OCI-LY3 (cell line): Measurements from ENCODE around the gene RPP14.

Source experiments
- H2AFZ ChIP-seq: fragments of 200-600, 300-600 bp; shearing (Covaris generic); 2 replicates; pipeline ENCODE4 v1.6.0; 2014; ENCODE audit warnings: antibody characterized with exemption, low read depth, low read length
- H3K27ac ChIP-seq: fragments of 200-600, 300-600 bp; sonication (generic); 2 replicates; pipeline ENCODE4 v1.5.1; 2014; ENCODE audit warnings: mild to moderate bottlenecking, low read length, moderate library complexity, mixed read lengths
- H3K27me3 ChIP-seq: fragments of 200-600, 300-600 bp; sonication (generic); 2 replicates; pipeline ENCODE4 v1.6.1; 2014; ENCODE audit warnings: low read depth, low read length, mixed read lengths
- H3K36me3 ChIP-seq: fragments of 200-600, 300-600 bp; sonication (generic); replicated peaks from 2 replicates; pipeline ENCODE3; 2014; ENCODE audit warnings: low read depth, low read length, mixed read lengths
- H3K4me1 ChIP-seq: fragments of 300-600, 200-600 bp; sonication (generic); 2 replicates; pipeline ENCODE4 v1.6.1; 2014; ENCODE audit warnings: low read length, mixed read lengths
- H3K4me2 ChIP-seq: fragments of 200-600, 300-600 bp; sonication (generic); 2 replicates; pipeline ENCODE4 v1.6.1; 2014; ENCODE audit warnings: low read length, mixed read lengths
- H3K4me3 ChIP-seq: fragments of 300-600, 200-600 bp; sonication (generic); 2 replicates; pipeline ENCODE4 v1.5.1; 2014; ENCODE audit warnings: antibody characterized with exemption, mild to moderate bottlenecking, low read length, moderate library complexity
- H3K79me2 ChIP-seq: fragments of 300-600, 200-600 bp; shearing (Covaris generic); 2 replicates; pipeline ENCODE4 v1.6.1; 2014; ENCODE audit warnings: mild to moderate bottlenecking, low read length, mixed read lengths
- H3K9ac ChIP-seq: fragments of 300-600, 200-600 bp; shearing (Covaris generic); 2 replicates; pipeline ENCODE4 v1.6.0; 2014; ENCODE audit warnings: mild to moderate bottlenecking, low read length, moderate library complexity
- H3K9me3 ChIP-seq: fragments of 200-600, 300-600 bp; shearing (Covaris generic); 2 replicates; pipeline ENCODE4 v1.6.1; 2014; ENCODE audit warnings: low read length, mixed read lengths; ENCODE audit not compliant: insufficient read depth
- H4K20me1 ChIP-seq: fragments of 200-600, 300-600 bp; sonication (generic); 2 replicates; pipeline ENCODE4 v1.6.1; 2016; ENCODE audit warnings: low read length, mixed read lengths; ENCODE audit not compliant: insufficient read depth
- CTCF ChIP-seq: fragments of 200-600, 300-600 bp; sonication (generic); IDR thresholded peaks from 2 replicates; pipeline ENCODE4 v1.5.1; 2014; ENCODE audit warnings: antibody characterized with exemption, low read length, low read depth
- EZH2phosphoT487 ChIP-seq: fragments of 200-600 bp; shearing (Covaris generic); IDR thresholded peaks from 2 replicates; pipeline ENCODE4 v1.6.1; 2018; ENCODE audit warnings: antibody characterized with exemption, mixed run types, low read depth

RPP14 gene

GRCh38 chr3:58352626-58353025 lies 46.6 kb downstream of the RPP14 start:
- no peak overlapping the region for H3K27ac ChIP-seq
- H3K4me3 ChIP-seq = no peak overlapping the region

GRCh38 chr3:58353722-58354553 lies 47.9 kb downstream of the RPP14 start:
- H3K36me3 ChIP-seq = no peaks in the 10 kb centered on the region
- H4K20me1 ChIP-seq = peaks cover 12% of the 10 kb centered on the region; the same call in 1 of the 2 replicates
- H3K79me2 ChIP-seq = no peaks in the 10 kb centered on the region
- H3K27ac ChIP-seq = no peak overlapping the region
- no peak for TF ChIP-seq CTCF
- no peak for TF ChIP-seq EZH2phosphoT487
- no peak overlapping the region for H3K4me3 ChIP-seq
- H3K27me3 ChIP-seq = peaks cover 5% of the 10 kb centered on the region; the same call in 1 of the 2 replicates
- H3K9me3 ChIP-seq = peaks cover 11% of the 10 kb centered on the region; the same call in 1 of the 2 replicates
- peaks cover 44% of the 10 kb centered on the region for H3K4me1 ChIP-seq
- no peak overlapping the region for H2AFZ ChIP-seq
- H3K4me2 ChIP-seq = no peak overlapping the region
- H3K9ac ChIP-seq = no peak overlapping the region

More at GRCh38 chr3:58352626-58353025, 46.6 kb downstream of the RPP14 start:
- H3K4me1 ChIP-seq = peaks cover 47% of the 10 kb centered on the region
- H4K20me1 ChIP-seq = peaks cover 12% of the 10 kb centered on the region; the same call in 1 of the 2 replicates
- H3K27me3 ChIP-seq = peaks cover 5% of the 10 kb centered on the region; the same call in 1 of the 2 replicates
- no peak overlapping the region for H3K4me2 ChIP-seq
- peaks cover 2% of the 10 kb centered on the region for H3K36me3 ChIP-seq
- peaks cover 11% of the 10 kb centered on the region; the same call in 1 of the 2 replicates for H3K9me3 ChIP-seq
- H3K9ac ChIP-seq = no peak overlapping the region
- no peak overlapping the region for H2AFZ ChIP-seq
- no peak for TF ChIP-seq CTCF
- TF ChIP-seq EZH2phosphoT487 = no peak
- H3K79me2 ChIP-seq = no peaks in the 10 kb centered on the region

- H3K4me3 ChIP-seq = peak overlapping the region; percentile 38
- H3K36me3 ChIP-seq = no peaks in the 10 kb centered on the region
- peaks cover 5% of the 10 kb centered on the region; the same call in 1 of the 2 replicates for H3K27me3 ChIP-seq
- H3K9ac ChIP-seq = no peak overlapping the region
- H3K79me2 ChIP-seq = no peaks in the 10 kb centered on the region
- peaks cover 32% of the 10 kb centered on the region for H3K4me1 ChIP-seq
- H2AFZ ChIP-seq = no peak overlapping the region
- peaks cover 12% of the 10 kb centered on the region; the same call in 1 of the 2 replicates for H4K20me1 ChIP-seq
- TF ChIP-seq CTCF = no peak
- TF ChIP-seq EZH2phosphoT487 = no peak
- peaks cover 8% of the 10 kb centered on the region; the same call in 1 of the 2 replicates for H3K9me3 ChIP-seq
- H3K27ac ChIP-seq = no peak overlapping the region
- peak overlapping the region; percentile 67 for H3K4me2 ChIP-seq
These were observed 49.1 kb downstream of the RPP14 start for GRCh38 chr3:58355179-58355578.

GRCh38 chr3:58356054-58356453 lies 50.0 kb downstream of the RPP14 start:
- H3K9me3 ChIP-seq = peaks cover under 1% of the 10 kb centered on the region; the same call in 1 of the 2 replicates
- H3K9ac ChIP-seq = no peak overlapping the region
- H3K4me3 ChIP-seq = no peak overlapping the region
- H4K20me1 ChIP-seq = peaks cover 12% of the 10 kb centered on the region; the same call in 1 of the 2 replicates
- no peaks in the 10 kb centered on the region for H3K36me3 ChIP-seq
- H3K4me2 ChIP-seq = peak overlapping the region; percentile 67; the same call in 1 of the 2 replicates
- no peak overlapping the region for H2AFZ ChIP-seq
- peaks cover 24% of the 10 kb centered on the region for H3K4me1 ChIP-seq
- TF ChIP-seq EZH2phosphoT487 = no peak
- TF ChIP-seq CTCF = no peak
- no peak overlapping the region for H3K27ac ChIP-seq
- peaks cover under 1% of the 10 kb centered on the region; the same call in 1 of the 2 replicates for H3K27me3 ChIP-seq
- no peaks in the 10 kb centered on the region for H3K79me2 ChIP-seq
